RKO (cell line): ENCODE results near the gene PARN.
"Not testable (repeated sequence)": the region's sequence is repeated elsewhere in the genome, so short reads cannot be mapped to it uniquely, and the experiment has no call there.

ENCODE experiments used
- DNase-seq: peaks from one replicate; pipeline ENCODE4 v3.0.0-alpha.2; 2016; ENCODE audit warnings: low spot score

Gene PARN

DNA sequence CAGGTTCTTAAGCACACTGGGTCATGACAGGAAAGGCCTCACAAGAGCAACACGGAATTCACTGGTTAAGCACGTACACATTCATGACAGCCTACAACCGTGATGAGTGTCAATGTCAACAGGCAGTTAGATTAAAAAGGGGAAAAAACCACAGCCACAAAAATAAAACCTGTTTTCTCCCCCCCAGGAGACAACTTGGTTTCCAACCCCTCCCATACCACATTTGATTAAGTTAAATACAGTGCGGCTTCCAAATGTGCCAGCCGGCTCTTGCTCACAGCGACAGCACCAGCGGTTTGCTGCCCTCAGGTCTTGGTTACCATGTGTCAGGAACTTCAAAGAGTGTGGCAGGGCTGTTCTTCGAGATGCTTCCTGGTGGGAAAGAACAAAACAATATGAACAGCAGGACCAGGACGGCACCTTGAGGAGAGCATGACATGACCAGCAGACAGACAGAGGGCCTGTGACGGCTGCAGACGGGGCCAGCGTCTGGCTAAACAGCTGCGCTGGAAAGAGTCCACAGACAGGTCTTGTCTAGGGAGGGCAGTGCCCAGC is 193.6 kb downstream of the PARN start:
- DNase-seq: no peak

DNA sequence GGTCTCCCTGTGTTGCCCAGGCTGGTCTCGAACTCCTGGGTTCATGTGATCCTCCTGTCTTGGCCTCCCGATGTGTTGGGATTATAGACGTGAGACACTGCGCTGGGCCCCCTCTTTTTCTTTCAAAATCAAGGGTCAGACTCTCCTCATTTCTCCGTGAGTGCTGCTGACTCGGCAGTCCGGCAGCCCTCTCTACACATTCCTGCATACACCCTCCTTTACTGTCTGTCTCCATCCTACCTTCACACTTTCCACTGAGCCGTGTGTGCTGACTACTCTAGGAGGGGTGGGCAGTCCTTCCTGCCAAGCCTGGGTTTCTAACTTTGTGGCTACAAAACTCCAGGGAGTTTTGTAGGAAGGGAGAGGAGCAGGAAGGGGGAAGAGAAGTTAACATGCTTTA is 195.2 kb downstream of the PARN start:
- no peak for DNase-seq

DNA sequence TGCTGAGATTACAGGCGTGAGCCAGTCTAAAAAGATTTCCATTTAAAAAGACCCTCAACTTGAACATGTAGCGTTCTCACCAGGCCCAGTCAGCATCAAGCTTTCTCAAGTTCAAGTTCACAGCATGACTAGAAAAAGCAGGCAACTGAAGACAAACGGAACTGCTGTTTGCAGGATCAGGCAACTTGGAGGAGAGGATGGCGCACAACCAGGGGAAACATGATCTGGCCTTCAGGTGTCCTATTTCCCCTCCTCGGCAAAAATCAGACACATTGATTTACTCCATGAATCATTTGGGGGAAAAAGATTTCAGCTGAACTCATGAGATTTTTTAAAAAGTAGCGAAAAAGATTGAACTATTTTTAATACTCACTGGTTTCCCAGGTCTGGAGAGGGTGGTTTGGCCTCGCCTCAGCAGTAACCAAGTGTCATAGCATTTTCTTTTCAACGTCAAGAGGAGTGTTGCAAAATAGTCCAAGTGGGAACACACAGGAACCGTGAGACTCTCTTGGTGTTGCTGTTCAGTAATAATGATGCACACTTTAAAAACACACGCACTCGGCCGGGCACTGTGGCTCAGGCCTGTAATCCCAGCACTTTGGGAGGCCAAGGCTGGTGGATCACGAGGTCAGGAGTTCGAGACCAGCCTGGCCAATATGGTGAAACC is 201.0 kb downstream of the PARN start:
- not testable (repeated sequence) for DNase-seq

DNA sequence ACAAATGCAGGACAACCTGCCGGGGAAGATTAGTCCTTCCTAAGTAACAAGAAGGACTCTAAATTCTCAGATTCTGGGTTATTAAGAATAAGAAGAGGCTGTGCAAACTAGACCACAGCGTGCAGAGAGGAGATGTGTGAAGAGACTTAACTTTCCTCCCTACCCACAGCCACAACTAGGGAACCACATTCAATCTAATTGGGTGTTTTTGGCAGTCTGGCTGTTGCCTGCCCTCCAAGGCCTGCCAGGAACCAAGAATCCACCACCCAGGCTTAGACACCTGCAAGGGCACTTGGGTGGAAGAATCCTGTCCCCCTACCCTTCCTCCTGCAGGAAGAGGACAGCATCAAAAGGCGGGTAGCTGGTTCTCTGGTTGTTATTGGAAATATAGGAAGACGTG is 202.0 kb downstream of the PARN start:
- no peak for DNase-seq

DNA sequence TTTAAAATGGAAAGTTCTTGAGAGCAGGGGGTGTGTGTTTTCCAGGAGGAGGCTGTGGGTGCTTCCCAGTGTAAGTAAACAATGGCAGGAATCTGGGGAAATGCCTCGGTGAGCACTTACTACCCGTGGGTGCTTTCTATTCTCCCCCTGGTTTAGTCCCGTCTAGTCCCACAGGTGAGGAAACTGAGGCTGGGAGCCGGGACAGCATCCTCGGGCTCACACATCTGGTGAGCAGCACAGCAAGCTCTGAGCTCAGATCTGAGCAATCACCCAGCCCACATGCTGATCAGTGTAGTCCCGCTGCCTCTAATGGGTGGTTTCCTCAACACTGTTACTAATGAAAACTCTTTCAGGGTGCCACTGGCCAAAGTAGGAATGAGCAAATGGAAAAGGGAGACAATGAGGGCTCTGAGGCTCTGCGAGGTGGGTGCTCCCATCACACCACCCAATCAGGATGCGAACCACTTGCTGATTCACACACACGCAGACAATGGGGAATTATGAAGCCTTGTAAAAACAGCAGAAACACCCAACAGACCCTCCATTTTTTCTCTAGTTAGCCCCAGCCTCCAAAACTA is 202.6 kb downstream of the PARN start:
- no peak for DNase-seq

DNA sequence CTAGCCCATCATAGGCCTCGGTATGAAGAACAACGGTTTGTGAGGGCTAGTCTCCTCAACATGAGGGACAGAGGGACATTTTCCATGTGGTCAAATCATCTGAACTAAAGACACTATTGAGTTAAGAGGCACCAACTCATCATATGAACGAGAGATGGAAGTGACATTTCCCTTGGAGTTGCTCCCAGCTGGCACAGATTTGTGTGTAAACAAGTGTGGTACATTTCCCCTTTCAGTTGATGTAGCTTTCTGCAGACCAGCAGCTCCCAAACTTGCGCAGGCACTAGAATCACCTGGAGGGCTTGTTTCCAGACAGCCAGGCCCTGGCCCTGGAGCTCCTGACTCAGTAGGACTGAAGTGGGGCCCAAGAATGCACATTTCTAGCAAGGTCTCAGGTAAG is 205.5 kb downstream of the PARN start:
- DNase-seq: no peak

DNA sequence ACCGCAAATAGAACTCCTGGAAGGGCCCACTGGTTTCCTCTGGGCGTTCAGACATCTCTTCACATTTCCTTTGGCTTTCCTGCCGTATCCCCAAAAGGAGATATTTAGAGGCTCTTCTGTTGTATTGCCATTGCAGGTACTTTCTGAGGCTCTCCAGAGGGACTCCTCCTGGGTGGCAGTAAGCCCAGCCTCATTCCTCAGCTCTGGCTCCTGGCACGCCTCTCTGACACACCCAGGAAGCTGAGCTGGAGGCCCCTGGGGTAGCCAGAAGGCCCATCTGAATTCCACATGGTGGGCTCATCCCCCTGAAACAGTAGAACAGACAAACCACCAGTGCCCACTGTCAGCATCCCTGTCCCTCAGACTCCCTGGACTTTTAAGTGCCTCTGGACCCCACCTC is 206.7 kb downstream of the PARN start:
- no peak for DNase-seq

DNA sequence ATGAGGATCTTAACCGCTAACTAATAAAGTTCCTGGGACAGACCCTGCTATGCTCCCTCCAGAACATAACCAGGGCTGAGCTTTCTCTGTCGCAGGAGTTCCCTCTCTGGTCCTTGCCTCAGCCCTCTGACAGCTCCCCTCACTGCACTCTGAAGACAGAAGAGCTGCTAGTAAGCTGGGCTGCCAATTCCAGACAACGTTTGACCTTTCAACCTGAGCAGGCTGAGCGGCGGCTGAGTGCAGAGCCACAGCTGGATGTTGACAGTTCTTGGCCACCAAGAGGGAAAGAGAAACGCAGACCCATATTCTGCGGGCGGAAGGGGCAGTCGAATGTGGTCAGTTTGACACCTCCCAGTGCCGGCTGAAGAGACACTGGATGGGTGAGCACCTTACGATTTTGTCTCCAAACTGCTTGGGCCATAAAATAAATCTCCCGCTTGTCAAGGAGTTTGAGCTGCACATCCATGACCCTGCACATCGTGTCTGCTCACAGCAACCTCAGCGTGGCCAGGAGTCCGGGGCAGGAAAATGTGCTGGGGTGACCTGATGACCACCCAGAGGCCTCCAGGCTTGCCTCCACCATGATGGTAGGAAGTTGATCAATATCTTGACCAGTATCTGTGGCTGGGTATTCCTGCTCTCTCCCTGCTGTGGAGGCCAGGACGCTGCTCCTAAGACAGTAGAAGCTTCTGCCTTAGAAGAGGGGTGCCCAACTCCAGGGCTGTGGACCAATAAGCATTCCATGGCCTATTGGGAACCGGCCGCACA is 209.2 kb downstream of the PARN start:
- no peak for DNase-seq

DNA sequence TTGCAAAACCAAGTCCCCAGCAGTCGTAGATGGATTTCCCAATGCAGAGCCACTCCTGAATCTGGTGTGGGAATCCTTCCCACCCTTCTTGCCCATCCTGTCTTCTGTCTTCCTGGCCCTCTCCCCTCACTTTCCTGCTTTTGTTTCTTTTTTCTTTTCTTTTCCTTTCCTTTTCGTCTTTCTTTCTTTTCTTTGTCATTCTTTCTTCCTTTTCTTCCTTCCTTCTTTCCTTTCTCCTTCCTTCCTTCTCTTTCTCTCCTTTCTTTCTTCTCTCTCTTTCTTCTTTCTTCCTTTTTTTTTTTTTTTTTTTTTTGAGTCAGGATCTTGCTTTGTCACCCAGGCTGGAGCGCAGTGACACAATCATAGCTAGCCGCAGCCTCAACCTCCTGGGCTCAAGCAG is 209.8 kb downstream of the PARN start:
- not testable (repeated sequence) for DNase-seq

DNA sequence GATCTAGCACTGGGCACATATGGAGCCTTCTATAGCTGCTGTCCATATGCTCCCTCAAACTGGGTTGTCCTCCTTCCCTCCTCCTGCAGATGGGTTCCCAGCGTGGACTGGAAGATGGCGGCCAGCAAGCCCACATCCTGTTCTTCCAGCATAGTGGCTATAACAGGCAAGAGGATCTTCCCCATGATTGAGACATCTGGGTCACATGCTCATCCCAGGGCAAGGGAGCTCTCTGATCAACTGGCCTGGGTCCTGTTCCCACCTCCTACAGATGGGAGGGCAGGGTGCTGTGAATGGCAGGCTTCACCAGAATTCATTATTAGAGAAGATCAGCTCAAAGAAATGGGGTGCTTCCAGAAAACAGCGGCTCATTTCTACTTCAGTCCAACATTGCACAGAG is 210.2 kb downstream of the PARN start:
- DNase-seq: no peak

DNA sequence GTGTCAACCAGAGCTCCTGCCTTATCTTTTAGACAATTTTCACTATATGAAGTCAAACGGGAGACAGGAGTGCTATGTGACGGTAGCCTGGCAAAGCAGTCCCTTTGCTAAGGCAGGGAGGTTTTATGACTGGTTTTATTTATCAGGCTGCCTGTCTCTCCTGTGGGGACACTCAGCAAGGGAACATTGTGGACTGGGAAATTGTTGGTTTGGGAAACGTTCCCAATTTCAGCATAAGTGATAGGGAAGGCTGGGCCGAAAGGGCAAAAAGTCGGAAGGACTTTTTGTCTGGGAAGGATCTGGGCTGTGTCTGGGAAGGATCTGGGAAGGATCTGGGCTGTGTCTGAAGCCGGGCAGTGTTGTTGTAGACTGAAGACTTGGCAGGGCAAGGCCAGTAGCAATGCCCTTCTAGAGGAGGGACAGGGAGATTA is 211.2 kb downstream of the PARN start:
- DNase-seq: no peak

DNA sequence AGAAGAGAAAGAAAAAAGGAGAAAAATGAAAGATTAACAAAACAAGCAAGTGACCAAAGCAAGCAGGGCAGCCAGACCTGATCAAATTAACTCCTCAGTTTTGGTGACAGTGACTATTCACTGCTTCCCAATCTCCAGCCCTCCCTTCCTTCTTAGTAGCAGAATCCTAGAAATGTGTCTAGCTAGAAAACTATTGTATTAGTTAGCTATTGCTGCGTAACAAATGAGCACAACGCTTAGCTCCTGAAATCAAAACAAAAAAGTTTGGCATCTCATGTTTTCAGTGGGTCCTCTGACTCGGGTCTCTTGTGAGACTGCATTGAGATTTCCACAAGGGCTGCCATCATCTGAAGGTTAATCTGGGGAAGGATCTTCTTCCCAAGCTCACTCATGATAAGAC is 213.9 kb downstream of the PARN start:
- DNase-seq: no peak

DNA sequence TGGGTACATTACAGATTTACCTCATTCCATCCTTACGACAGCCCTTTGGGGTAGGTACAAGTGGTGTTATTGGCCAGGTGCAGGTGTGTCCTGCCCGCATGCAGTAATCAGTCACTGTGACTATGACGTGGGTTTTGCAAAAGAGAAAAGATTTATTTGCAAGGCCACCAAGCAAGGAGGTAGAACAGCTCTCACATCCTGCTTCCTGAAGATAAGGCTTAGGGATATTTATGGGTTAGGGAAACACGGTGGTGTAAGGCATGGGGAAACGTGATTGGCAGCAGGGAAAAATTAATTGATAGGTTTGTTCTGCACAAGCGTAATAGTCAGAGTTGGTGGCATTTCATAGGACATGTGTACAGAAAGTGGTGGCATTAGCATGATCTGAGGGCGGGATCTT is 214.8 kb downstream of the PARN start:
- DNase-seq: no peak

DNA sequence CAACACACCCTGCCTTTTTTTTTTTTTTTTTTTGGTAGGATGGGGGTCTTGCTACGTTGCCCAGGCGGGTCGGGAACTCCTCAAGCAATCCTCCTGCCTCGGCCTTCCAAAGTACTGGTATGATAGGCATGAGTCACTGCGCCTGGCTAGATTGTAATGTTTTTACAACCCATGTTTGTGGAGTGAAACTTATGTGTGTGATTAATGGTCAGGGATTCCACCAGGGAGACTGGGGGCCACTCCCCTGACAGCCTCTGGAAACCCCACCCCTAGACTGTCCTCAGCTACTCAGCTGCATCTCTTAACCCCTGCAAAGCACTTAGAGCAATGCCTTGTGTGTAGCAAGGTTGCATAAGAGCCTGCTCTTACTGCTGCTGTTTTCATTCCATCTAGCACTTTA is 220.5 kb downstream of the PARN start:
- DNase-seq: peak; percentile 16

DNA sequence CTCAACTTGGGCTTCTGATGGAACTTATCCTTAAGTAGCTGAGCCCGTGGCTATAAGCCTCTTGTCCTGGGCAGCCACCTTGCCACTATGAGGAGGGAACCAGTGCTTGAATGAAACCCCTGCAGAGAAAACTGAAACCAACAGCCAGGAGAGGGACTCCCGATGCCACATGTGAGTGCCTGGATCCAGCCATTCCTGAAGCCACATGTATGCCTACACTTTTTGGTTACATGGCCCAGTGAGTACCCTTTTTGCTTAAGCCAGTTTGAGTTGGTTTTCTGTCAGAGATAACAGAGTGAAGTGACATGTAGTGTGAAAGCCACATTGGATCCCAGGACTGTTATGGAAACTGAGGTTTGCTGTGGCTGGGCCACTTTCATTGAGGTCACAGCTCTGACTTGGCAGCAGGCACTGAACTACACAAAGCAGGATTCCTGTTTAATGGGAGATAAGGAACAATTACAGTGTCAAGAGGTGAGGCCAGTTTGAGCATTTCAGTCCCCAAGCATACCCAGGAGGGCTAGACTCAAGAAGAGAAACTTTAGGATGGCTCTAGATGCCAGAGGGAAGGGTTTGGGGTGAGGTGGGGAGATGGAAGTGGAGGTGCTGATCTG is 222.2 kb downstream of the PARN start:
- no peak for DNase-seq

DNA sequence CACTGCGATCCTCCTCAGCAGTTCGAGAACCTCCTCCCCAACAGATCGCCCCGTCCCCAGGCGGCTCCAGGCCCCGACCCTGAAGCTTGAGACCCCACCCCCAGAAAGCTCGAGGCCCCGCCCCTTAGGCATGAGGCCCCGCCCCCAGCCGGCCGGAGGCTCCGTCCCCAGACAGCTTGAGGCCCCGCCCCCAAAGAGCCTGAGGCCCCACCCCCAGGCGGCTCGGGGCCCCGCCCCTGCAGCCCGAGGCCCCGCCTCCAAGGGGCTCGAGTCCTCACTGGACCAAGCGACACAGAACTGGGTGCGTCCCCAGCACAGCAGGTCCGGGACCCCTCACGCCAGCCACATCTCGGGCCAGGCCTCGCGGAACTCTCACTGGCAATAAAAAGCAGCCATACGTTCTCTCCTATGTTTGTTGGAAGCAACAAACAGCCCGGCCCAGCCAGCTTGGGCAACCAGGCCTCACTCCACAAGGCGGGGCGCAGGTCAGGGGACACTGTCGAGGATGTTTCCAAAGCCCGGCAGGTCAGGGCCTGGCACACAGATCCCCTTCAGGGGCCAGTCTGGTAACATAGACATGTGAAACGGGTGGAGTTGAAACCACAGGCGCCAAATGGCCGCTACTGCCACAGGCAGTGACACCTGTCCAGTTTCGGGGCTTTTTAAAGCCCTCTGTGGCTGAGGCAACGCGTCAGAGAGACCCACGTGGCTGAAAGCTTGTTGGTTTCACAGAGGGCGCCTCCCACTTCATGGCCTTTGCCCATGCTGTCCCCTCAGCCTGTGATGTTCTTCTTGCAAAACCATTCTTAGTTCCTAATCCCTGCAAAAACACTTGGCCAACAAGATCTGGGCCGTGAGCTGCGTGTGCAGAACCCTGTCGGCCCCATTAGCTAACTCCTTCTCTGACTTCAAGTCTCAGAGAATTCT is 224.2 kb downstream of the PARN start:
- no peak for DNase-seq

DNA sequence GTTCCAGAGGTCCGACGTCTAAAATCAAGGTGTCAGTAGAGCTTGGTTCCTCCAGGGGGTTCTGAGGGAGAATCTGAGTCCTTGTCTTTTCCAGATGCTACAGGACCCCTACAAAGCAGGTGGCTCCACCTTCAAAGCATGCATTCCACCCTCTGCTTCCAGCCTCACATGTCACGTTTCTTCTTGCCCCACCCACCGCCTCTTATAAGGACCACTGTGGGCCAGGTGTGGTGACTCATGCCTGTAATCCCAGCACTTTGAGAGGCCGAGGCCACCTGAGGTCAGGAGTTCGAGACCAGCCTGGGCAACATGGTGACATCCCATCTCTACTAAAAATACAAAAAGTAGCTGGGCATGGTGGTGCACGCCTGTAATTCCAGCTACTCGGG is 227.1 kb downstream of the PARN start:
- not testable (repeated sequence) for DNase-seq

DNA sequence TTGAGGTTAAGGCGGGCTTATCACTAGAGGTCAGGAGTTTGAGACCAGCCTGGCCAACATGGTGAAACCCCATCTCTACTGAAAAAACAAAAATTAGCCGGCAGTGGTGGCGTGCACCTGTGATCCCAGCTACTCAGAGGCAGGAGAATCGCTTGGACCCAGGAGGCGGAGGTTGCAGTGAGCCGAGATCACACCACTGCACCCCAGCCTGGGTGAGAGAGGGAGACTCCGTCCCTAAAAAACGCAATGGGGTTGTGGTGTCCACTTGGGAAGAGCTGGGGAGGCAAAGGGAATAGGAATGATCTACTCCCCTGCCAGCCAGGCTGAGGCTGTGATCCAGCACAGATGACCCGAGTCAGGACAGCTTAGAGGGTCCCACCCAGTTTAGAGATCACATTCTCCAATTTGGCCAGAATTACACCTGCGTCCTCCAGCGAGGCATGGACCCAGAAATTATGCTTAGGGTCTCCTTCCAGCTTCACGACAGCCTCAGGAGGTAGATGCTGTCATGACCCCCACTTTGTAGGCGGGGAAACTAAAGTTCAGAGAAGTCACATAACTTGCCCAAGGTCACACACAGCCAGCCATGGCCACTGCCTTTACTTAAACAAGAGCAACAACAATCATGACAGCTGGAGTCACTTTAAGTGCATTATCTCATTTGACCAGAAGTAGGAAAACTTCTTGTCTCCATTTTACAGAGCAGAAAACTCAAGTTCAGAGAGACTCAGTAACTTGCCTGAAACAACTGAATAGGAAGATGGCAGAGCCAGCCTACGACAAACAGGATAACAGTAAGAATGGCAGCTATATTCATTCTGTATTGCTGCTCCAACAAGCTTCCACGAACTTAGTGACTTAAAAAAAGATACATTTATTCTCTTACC is 227.7 kb downstream of the PARN start:
- not testable (repeated sequence) for DNase-seq

DNA sequence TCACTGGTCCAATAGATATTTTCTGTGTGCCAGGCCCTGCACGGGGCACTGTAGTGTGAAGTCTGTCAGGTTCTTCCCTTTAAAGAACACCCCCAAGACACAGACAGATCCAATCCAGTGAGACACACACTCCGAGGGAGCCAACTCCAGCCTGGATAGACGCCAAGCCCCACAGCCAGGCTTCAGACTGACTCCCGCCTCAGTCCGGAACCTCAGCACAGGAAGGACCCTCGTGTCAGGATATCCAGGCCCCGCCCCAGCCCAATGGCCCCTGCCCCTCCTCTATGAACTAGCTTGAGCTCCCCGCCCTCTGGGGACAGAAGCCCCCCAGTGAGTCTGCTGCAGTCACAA is 228.4 kb downstream of the PARN start:
- not testable (repeated sequence) for DNase-seq

DNA sequence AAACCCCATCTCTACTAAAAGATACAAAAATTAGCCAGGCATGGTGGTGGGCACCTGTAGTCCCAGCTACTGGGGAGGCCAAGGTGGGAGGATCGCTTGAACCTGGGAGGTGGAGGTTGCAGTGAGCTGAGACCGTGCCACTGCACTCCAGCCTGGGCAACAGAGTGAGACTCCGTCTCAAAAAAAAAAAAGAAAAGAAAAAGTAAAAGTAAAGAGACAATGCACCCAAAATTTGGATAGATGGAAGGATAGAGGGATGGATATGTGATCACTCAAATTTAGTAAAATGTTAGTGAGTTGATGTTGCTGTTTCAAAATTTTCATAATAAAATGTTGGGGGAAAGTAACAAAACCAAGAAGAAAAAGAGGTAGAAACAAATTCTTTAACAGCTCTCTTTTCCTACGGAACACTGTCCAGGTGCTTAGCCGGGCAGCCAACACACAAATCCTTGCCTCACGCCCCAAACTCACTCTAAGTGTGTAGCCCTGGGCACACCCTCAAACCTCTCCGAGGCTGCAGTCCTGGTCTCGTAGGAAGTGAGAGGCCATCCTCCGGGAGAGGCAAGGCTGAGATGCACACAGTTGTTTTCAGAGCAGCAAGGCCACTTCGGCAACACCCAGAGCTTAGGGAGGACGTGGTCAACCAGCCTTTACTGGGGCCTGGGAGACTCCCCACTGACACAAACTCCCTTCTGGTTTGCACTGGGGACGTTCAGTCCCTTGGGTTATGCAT is 228.9 kb downstream of the PARN start:
- not testable (repeated sequence) for DNase-seq
